Suppressor macrophage treated with lipopolysaccharide for 4 hours (primary cell): ENCODE results near the gene IER2.

Experiments used
- DNase-seq: peaks from one replicate; pipeline ENCODE4 v3.0.0-alpha.2; 2020

Gene IER2

GRCh38 chr19:13150187-13150930 is at the start of gene IER2, which contains the start of gene STX10:
IER2 (plus strand) TSS chr19:13150411; CDS start chr19:13153187, 2,776 bp downstream.
STX10 (minus strand) TSS chr19:13150375; CDS start chr19:13150173, 202 bp downstream.
- DNase-seq = peak; percentile 98

- no peak for DNase-seq
These were observed 49.2 kb upstream of the IER2 start for GRCh38 chr19:13100841-13101589.

- DNase-seq = no peak
These were observed 48.4 kb upstream of the IER2 start for GRCh38 chr19:13101590-13102415.

GRCh38 chr19:13102416-13102665 is 47.9 kb upstream of the IER2 start:
- DNase-seq = no peak

- DNase-seq = peak; percentile 73
These were observed 47.3 kb upstream of the IER2 start, which contains the start of gene LYL1 for GRCh38 chr19:13102666-13103580. LYL1 (minus strand) TSS chr19:13102858; CDS start chr19:13101171, 1,687 bp downstream.

- no peak for DNase-seq
These were observed 46.4 kb upstream of the IER2 start for GRCh38 chr19:13103581-13104359.

- peak; percentile 56 for DNase-seq
These were observed 45.8 kb upstream of the IER2 start for GRCh38 chr19:13104360-13104847.

GRCh38 chr19:13104848-13105711 is 45.1 kb upstream of the IER2 start:
- no peak for DNase-seq

- DNase-seq = no peak
These were observed 40.7 kb upstream of the IER2 start for GRCh38 chr19:13109361-13110098.

GRCh38 chr19:13110099-13110610 is 40.1 kb upstream of the IER2 start:
- DNase-seq = no peak

- no peak for DNase-seq
These were observed 37.7 kb upstream of the IER2 start for GRCh38 chr19:13112555-13112954.

GRCh38 chr19:13115936-13116281 is 34.3 kb upstream of the IER2 start:
- no peak for DNase-seq

- DNase-seq = peak; percentile 95
These were observed 33.7 kb upstream of the IER2 start, which contains the start of gene TRMT1 for GRCh38 chr19:13116282-13117175. TRMT1 (minus strand) TSS chr19:13116740; CDS start chr19:13116399, 341 bp downstream.

GRCh38 chr19:13117176-13117771 is 32.9 kb upstream of the IER2 start:
- no peak for DNase-seq

GRCh38 chr19:13117772-13118423 is 32.3 kb upstream of the IER2 start, which contains the start of gene NACC1:
NACC1 (plus strand) TSS chr19:13118264; CDS start chr19:13135208, 16,944 bp downstream.
- DNase-seq = peak; percentile 96

GRCh38 chr19:13118424-13119193 is 31.6 kb upstream of the IER2 start:
- DNase-seq = no peak
